SK-N-MC (cell line): ENCODE data around the gene KCNK7.

Experiments
- EZH2 ChIP-seq: fragments of 200-600 bp; sonication (generic); IDR thresholded peaks from one replicate; pipeline ENCODE4 v1.6.1; 2017; ENCODE audit warnings: antibody characterized with exemption
- FOXP2 ChIP-seq: optimal IDR thresholded peaks from 2 replicates; pipeline ENCODE3; 2011; ENCODE audit warnings: mild to moderate bottlenecking, moderate library complexity; ENCODE audit not compliant: insufficient read depth; ENCODE audit errors: extremely low read length, control extremely low read depth
- POLR2AphosphoS5 ChIP-seq: IDR thresholded peaks from 2 replicates; pipeline ENCODE4 v1.6.1; 2012; ENCODE audit warnings: mild to moderate bottlenecking, low read depth, low read length, borderline replicate concordance

DNA sequence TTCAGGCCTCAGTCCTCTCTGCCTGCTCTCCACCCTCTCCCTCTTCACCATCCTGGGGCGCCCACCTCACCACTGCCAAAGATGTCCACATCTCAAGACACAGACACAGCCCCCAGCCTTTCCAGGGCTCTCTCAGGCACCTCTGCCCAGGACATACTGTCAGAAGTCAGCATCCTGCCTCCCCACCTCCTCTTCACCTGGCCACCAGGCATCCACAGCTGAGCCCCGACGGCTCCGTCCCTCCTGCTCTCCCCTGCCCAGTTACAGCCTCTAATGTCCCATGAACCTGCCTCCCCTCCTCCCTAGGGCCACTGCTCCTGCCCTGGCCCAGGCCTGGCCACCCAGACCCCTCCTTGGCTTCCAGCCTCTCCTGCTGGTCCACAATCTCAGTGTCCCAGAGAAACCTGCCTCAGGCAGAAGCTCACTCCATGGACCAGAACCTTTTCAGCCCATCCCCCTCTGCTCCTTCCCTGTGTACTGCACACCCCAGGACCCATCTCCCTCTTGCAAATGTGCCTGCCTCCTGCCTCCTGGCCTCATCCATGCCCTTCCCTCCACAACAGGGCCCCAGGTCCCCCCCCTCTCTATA lies 40.7 kb downstream of the KCNK7 start:
- TF ChIP-seq EZH2 (no peak), FOXP2 (no peak), POLR2AphosphoS5 (no peak)
